Loucy (cell line): Measurements from ENCODE around the gene CASP8.
A peak's percentile ranks its signal among the peaks of the same experiment; 100 is the strongest.

Source experiments
- H2AFZ ChIP-seq: fragments of 200-600 bp; sonication (generic); 2 replicates; pipeline ENCODE4 v1.6.0; 2016; ENCODE audit warnings: antibody characterized with exemption, mild to moderate bottlenecking, low read length, moderate library complexity
- H3F3A ChIP-seq: fragments of 200-600 bp; 2 replicates; pipeline ENCODE4 v1.6.0; 2016; ENCODE audit warnings: antibody characterized with exemption, low read depth, mild to moderate bottlenecking
- H3K27me3 ChIP-seq: fragments of 200-600 bp; sonication (generic); 2 replicates; pipeline ENCODE4 v1.6.1; 2014; ENCODE audit warnings: low read length, mild to moderate bottlenecking; ENCODE audit not compliant: insufficient read depth, poor library complexity, severe bottlenecking
- H3K36me3 ChIP-seq: fragments of 200-600 bp; sonication (generic); 2 replicates; pipeline ENCODE4 v1.6.1; 2016; ENCODE audit warnings: low read length; ENCODE audit not compliant: insufficient read depth
- H3K4me1 ChIP-seq: fragments of 200-600 bp; sonication (generic); 2 replicates; pipeline ENCODE4 v1.5.1; 2014; ENCODE audit warnings: low read length, mild to moderate bottlenecking; ENCODE audit not compliant: insufficient read depth, poor library complexity, severe bottlenecking
- H3K4me2 ChIP-seq: fragments of 200-600 bp; sonication (generic); 2 replicates; pipeline ENCODE4 v1.6.0; 2014; ENCODE audit warnings: antibody characterized with exemption, low read length, low read depth, mild to moderate bottlenecking; ENCODE audit not compliant: poor library complexity, severe bottlenecking
- H3K4me3 ChIP-seq: fragments of 200-600 bp; sonication (generic); 2 replicates; pipeline ENCODE4 v1.5.1; 2014; ENCODE audit warnings: low read length, mild to moderate bottlenecking, mixed read lengths; ENCODE audit not compliant: poor library complexity, severe bottlenecking
- H3K79me2 ChIP-seq: fragments of 200-600 bp; sonication (generic); 2 replicates; pipeline ENCODE4 v1.6.1; 2014; ENCODE audit warnings: low read length; ENCODE audit not compliant: insufficient read depth
- H3K9ac ChIP-seq: fragments of 200-600 bp; sonication (generic); 2 replicates; pipeline ENCODE4 v1.6.0; 2014; ENCODE audit warnings: mild to moderate bottlenecking, low read depth, low read length, moderate library complexity; ENCODE audit not compliant: poor library complexity, severe bottlenecking
- H3K9me2 ChIP-seq: fragments of 200-600 bp; sonication (generic); replicated peaks from 2 replicates; pipeline ENCODE4 v1.6.1; 2016; ENCODE audit warnings: low read depth, low read length, mixed read lengths
- H3K9me3 ChIP-seq: fragments of 200-600 bp; sonication (generic); 2 replicates; pipeline ENCODE4 v1.6.1; 2014; ENCODE audit warnings: mild to moderate bottlenecking, antibody characterized with exemption, low read length, low read depth; ENCODE audit not compliant: insufficient read depth
- H4K20me1 ChIP-seq: fragments of 200-600 bp; sonication (generic); 2 replicates; pipeline ENCODE4 v1.6.0; 2014; ENCODE audit warnings: antibody characterized with exemption, low read length, mild to moderate bottlenecking; ENCODE audit not compliant: insufficient read depth, poor library complexity, severe bottlenecking
- CTCF ChIP-seq: fragments of 200-600 bp; sonication (generic); conservative IDR thresholded peaks from 2 replicates; pipeline ENCODE4 v1.5.1; 2014; ENCODE audit warnings: mild to moderate bottlenecking, antibody characterized with exemption, low read length
- EZH2phosphoT487 ChIP-seq: fragments of 200-600 bp; IDR thresholded peaks from 2 replicates; pipeline ENCODE4 v1.6.1; 2018; ENCODE audit warnings: antibody characterized with exemption, mild to moderate bottlenecking, moderate library complexity, borderline replicate concordance

CASP8 gene

GRCh38 chr2:201263779-201264178, 3.4 kb downstream of the CASP8 start:
- H4K20me1 ChIP-seq = peaks cover 66% of the 10 kb centered on the region

GRCh38 chr2:201264472-201265173, 4.3 kb downstream of the CASP8 start:
- Histone ChIP-seq H2AFZ (no peak overlapping the region), H3K79me2 (peaks cover 98% of the 10 kb centered on the region), H3K9ac (peak overlapping the region; percentile 24), H3K27me3 (no peaks in the 10 kb centered on the region), H3K4me2 (peak overlapping the region; percentile 76), H3K4me1 (peaks cover 69% of the 10 kb centered on the region), H3K36me3 (peaks cover 35% of the 10 kb centered on the region; the same call in 1 of the 2 replicates), H3K4me3 (peak overlapping the region; percentile 80), H3F3A (peaks cover under 1% of the 10 kb centered on the region; the same call in 1 of the 2 replicates), H3K9me3 (no peaks in the 10 kb centered on the region), H3K9me2 (no peaks in the 10 kb centered on the region), H4K20me1 (peaks cover 73% of the 10 kb centered on the region)
- no peak for TF ChIP-seq CTCF
- no peak for TF ChIP-seq EZH2phosphoT487

More at GRCh38 chr2:201263779-201264178, 3.4 kb downstream of the CASP8 start:
- Histone ChIP-seq H3K79me2 (peaks cover 95% of the 10 kb centered on the region), H3K4me1 (peaks cover 71% of the 10 kb centered on the region), H3K9ac (peak overlapping the region; percentile 24), H3F3A (peaks cover 8% of the 10 kb centered on the region), H3K27me3 (no peaks in the 10 kb centered on the region), H3K4me2 (peak overlapping the region; percentile 76), H3K4me3 (peak overlapping the region; percentile 80), H3K36me3 (peaks cover 27% of the 10 kb centered on the region; the same call in 1 of the 2 replicates), H3K9me2 (no peaks in the 10 kb centered on the region), H3K9me3 (no peaks in the 10 kb centered on the region), H2AFZ (no peak overlapping the region)
- no peak for TF ChIP-seq CTCF
- TF ChIP-seq EZH2phosphoT487 = no peak

GRCh38 chr2:201266629-201267028, 6.3 kb downstream of the CASP8 start:
- Histone ChIP-seq H3K79me2 (peaks cover 100% of the 10 kb centered on the region), H4K20me1 (peaks cover 89% of the 10 kb centered on the region), H3K27me3 (no peaks in the 10 kb centered on the region), H3K4me1 (peaks cover 71% of the 10 kb centered on the region), H3F3A (no peaks in the 10 kb centered on the region), H3K9me3 (no peaks in the 10 kb centered on the region), H2AFZ (no peak overlapping the region), H3K4me3 (peak overlapping the region; percentile 50), H3K36me3 (peaks cover 55% of the 10 kb centered on the region; the same call in 1 of the 2 replicates), H3K4me2 (peak overlapping the region; percentile 76), H3K9ac (peak overlapping the region; percentile 23), H3K9me2 (no peaks in the 10 kb centered on the region)
- TF ChIP-seq EZH2phosphoT487 (no peak), CTCF (no peak)
